ENCODE measurements around the gene PTPRD. TPM values are rescaled to one million over a fixed set of nuclear protein-coding genes. Genes with fewer than 3 reads are reported as not detected.

Gene PTPRD
- total and polyA plus RNA-seq, 9 of the 15 experiments (the other 6 are each of a cell fraction or from before 2014, with no cell fraction given): 0.11 TPM; not detected in 8

- H3K79me2 ChIP-seq (ENCODE audit: control insufficient read depth, insufficient read depth, low read length): no peaks in the 10 kb centered on the region
- H3K9me3 ChIP-seq (replicated peaks; ENCODE audit: control insufficient read depth, insufficient read depth, low read depth, low read length): no peaks in the 10 kb centered on the region
- no peak for ATAC-seq
- no peak overlapping the region for H3K9ac ChIP-seq (ENCODE audit: insufficient read depth in 1 of 2, low read depth in 2 of 2, low read length in 2 of 2)
- no peak for DNase-seq (ENCODE audit: extremely low read depth in 1 of 4, low spot score in 3 of 4)
- no peak overlapping the region for H2AFZ ChIP-seq (ENCODE audit: low read depth, low read length)
- POLR2A ChIA-PET: no interaction called here
- H3K4me3 ChIP-seq: no peak overlapping the region
- no TSS peak for BruUV-seq (replicated peaks)
- in situ Hi-C loops (cut with MboI) (no loop called here), intact Hi-C loops (cut with micrococcal nuclease) (no loop called here)
- H4K20me1 ChIP-seq (replicated peaks; ENCODE audit: control insufficient read depth, insufficient read depth, low read length): no peaks in the 10 kb centered on the region
- no peak for TF ChIP-seq ETV6 (IDR thresholded peaks at IDR 0.05; ENCODE audit: borderline replicate concordance in 1 of 2, low read depth in 2 of 2, low read length in 1 of 2)
- no peak for TF ChIP-seq ETV6 (CRISPR knock-in tag; IDR thresholded peaks at IDR 0.05; ENCODE audit: borderline replicate concordance)
- no peak for TF ChIP-seq ZNF75A (CRISPR knock-in tag; IDR thresholded peaks at IDR 0.05)
- no peak for TF ChIP-seq GABPA (tag; conservative IDR thresholded peaks at IDR 0.05; ENCODE audit: low read depth)
- TF ChIP-seq MCM7 (IDR thresholded peaks at IDR 0.05): no peak
- no peak for TF ChIP-seq ZNF778 (CRISPR knock-in tag; IDR thresholded peaks at IDR 0.05)
- no peak for TF ChIP-seq ATF1 (CRISPR knock-in tag; IDR thresholded peaks at IDR 0.05)
- TF ChIP-seq ATF1 (tag; IDR thresholded peaks at IDR 0.05): no peak
- TF ChIP-seq RBM22 (IDR thresholded peaks at IDR 0.05; ENCODE audit: low read depth, low read length, poor library complexity, severe bottlenecking): no peak
- TF ChIP-seq PTTG1 (tag; IDR thresholded peaks at IDR 0.05; ENCODE audit: low read depth): no peak
- no peak for TF ChIP-seq ZZZ3 (IDR thresholded peaks at IDR 0.05)
- no peak for TF ChIP-seq TBL1XR1 (IDR thresholded peaks at IDR 0.05; ENCODE audit: low read length in 2 of 2)
- no peak for TF ChIP-seq ZNF717 (CRISPR knock-in tag; IDR thresholded peaks at IDR 0.05)
- no peak for TF ChIP-seq RFX5 (IDR thresholded peaks at IDR 0.05; ENCODE audit: low read depth, low read length)
- TF ChIP-seq NRF1 (conservative IDR thresholded peaks at IDR 0.05 in 1 of 2, IDR thresholded peaks at IDR 0.05 in 1 of 2): no peak
- no peak for TF ChIP-seq RFX1 (IDR thresholded peaks at IDR 0.05)
- no peak for TF ChIP-seq PML (IDR thresholded peaks at IDR 0.05; ENCODE audit: low read length)
- no peak for TF ChIP-seq HDAC6 (IDR thresholded peaks at IDR 0.05; ENCODE audit: low read depth, low read length)
- no peak for TF ChIP-seq ZC3H8 (IDR thresholded peaks at IDR 0.05)
- WGBS (ENCODE audit: insufficient coverage, low coverage, missing lambda C conversion rate): 2% methylated on average over 3 of the region's 3 CpGs
- no peak for FAIRE-seq
- H3K4me1 ChIP-seq (replicated peaks in 1 of 2; ENCODE audit: control insufficient read depth in 2 of 2, insufficient read depth in 2 of 2, low read length in 2 of 2): no peaks in the 10 kb centered on the region
- no peak overlapping the region for H3K27ac ChIP-seq (ENCODE audit: extremely low read depth, low read depth, low read length)
- H3K4me2 ChIP-seq (ENCODE audit: insufficient read depth, low read length): no peak overlapping the region
- H3K9me1 ChIP-seq (ENCODE audit: control insufficient read depth, insufficient read depth, low read length): no peaks in the 10 kb centered on the region
- no peaks in the 10 kb centered on the region for H3K27me3 ChIP-seq (ENCODE audit: control insufficient read depth in 2 of 2, insufficient read depth in 2 of 2, low read length in 2 of 2)
- no peaks in the 10 kb centered on the region for H3K36me3 ChIP-seq (ENCODE audit: control insufficient read depth, insufficient read depth, low read length)
- CTCF ChIA-PET (ENCODE audit: low intra/inter-chr PET ratio): no interaction called here
Measured at GRCh38 chr9:9498128-9498527, 1114.7 kb downstream of the PTPRD start.
